Choroid plexus epithelial cell (primary cell): ENCODE results near the gene SEC24D.
A peak's percentile ranks its signal among the peaks of the same experiment; 100 is the strongest.

Experiments used
- DNase-seq: peaks from one replicate; pipeline ENCODE4 v3.0.0-alpha.2; 2010; ENCODE audit warnings: low read depth
- H3K4me3 ChIP-seq: 2 replicates; pipeline ENCODE4 v1.5.1; 2011; ENCODE audit warnings: low read depth, mild to moderate bottlenecking, control low read depth, low read length, moderate library complexity
- CTCF ChIP-seq: conservative IDR thresholded peaks from 2 replicates; pipeline ENCODE4 v1.5.1; 2011; ENCODE audit warnings: low read depth, mild to moderate bottlenecking, control low read depth, inconsistent platforms, low read length, moderate library complexity

SEC24D gene

GRCh38 chr4:118872181-118872580 lies 36.3 kb upstream of the SEC24D start:
- H3K4me3 ChIP-seq: no peak overlapping the region
- no peak for DNase-seq
- no peak for TF ChIP-seq CTCF

- TF ChIP-seq CTCF: no peak
- DNase-seq: peak; percentile 49
- no peak overlapping the region for H3K4me3 ChIP-seq
Measured at GRCh38 chr4:118869808-118870342, 33.9 kb upstream of the SEC24D start.

GRCh38 chr4:118867311-118868067 lies 31.6 kb upstream of the SEC24D start:
- TF ChIP-seq CTCF: no peak
- H3K4me3 ChIP-seq: no peak overlapping the region
- DNase-seq: no peak

- no peak for DNase-seq
- H3K4me3 ChIP-seq: no peak overlapping the region
- no peak for TF ChIP-seq CTCF
Measured at GRCh38 chr4:118866442-118866841, 30.5 kb upstream of the SEC24D start.

- peak; percentile 84 for TF ChIP-seq CTCF
- DNase-seq: peak; percentile 82
- H3K4me3 ChIP-seq: no peak overlapping the region
Measured at GRCh38 chr4:118865091-118865708, 29.3 kb upstream of the SEC24D start.

- no peak overlapping the region for H3K4me3 ChIP-seq
- DNase-seq: no peak
- TF ChIP-seq CTCF: no peak
Measured at GRCh38 chr4:118858779-118859178, 22.9 kb upstream of the SEC24D start.
